ENCODE measurements around the gene CIRBP. TPM values are rescaled to one million over a fixed set of nuclear protein-coding genes. Genes with fewer than 3 reads are reported as not detected.

CIRBP gene
- total and polyA plus RNA-seq, 2 donors (not counting 1 experiment from before 2014, with no cell fraction given): 643 to 1,164 TPM

- Histone ChIP-seq H3K9me3 (ENCODE audit: control extremely low read depth in 1 of 3, control insufficient read depth in 2 of 3, insufficient read depth in 1 of 3, low read length in 2 of 3) (no peaks in the 10 kb centered on the region), H3K79me2 (ENCODE audit: control insufficient read depth, insufficient read depth, low read length) (peaks cover 27% of the 10 kb centered on the region), H3K27me3 (replicated peaks in 1 of 4; ENCODE audit: control extremely low read depth in 1 of 4, control insufficient read depth in 3 of 4, insufficient read depth in 4 of 4, low read length in 3 of 4) (no peaks in the 10 kb centered on the region), H4K20me1 (ENCODE audit: control insufficient read depth, insufficient read depth, low read length, poor library complexity, severe bottlenecking) (peaks cover 12% of the 10 kb centered on the region), H3K9ac (ENCODE audit: low read length) (peak overlapping the region; percentile 98), H2AFZ (ENCODE audit: insufficient read depth, low read depth, low read length, poor library complexity, severe bottlenecking) (no peak overlapping the region), H3K4me2 (replicated peaks; ENCODE audit: low read depth, low read length, poor library complexity, severe bottlenecking) (peak overlapping the region; percentile 99), H3K4me3 (ENCODE audit: control extremely low read depth in 1 of 5, extremely low read depth in 1 of 5, insufficient read depth in 1 of 5, low read depth in 2 of 5, low read length in 4 of 5) (peak overlapping the region; percentile 61 to 95 (median 81)), H3K4me1 (ENCODE audit: control insufficient read depth in 2 of 2, insufficient read depth in 2 of 2, low read length in 2 of 2) (peaks cover 72 to 91% of the 10 kb centered on the region in 2 donors), H3K27ac (ENCODE audit: low read length in 2 of 2) (peak overlapping the region; percentile 96 to 99), H3K36me3 (replicated peaks in 1 of 2; ENCODE audit: control extremely low read depth in 1 of 2, control insufficient read depth in 1 of 2, extremely low read depth in 1 of 2, insufficient read depth in 2 of 2, low read length in 1 of 2) (peaks cover 0 to 12% of the 10 kb centered on the region in 2 experiments)
- Mint-ChIP-seq H3K4me3 (peak overlapping the region; percentile 97), H3K9me3 (ENCODE audit: insufficient read depth) (no peaks in the 10 kb centered on the region), H3K27ac (peak overlapping the region; percentile 100), H3K27me3 (no peaks in the 10 kb centered on the region), H3K4me1 (peaks cover 78% of the 10 kb centered on the region)
- CTCF ChIA-PET: interaction anchor here (7.6 to 10.0 kb wide), 2 partner anchors 8 to 18 kb away, joined by 113 to 658 read pairs; partner anchors contain the start of gene ATP5F1D
- intact Hi-C loops (cut with micrococcal nuclease): loop anchor here (1.0 to 5.0 kb wide), 2 partner anchors 13 to 355 kb away; no protein-coding TSS in a partner anchor
- 30% methylated on average over 21 of the region's 28 CpGs for WGBS (ENCODE audit: insufficient coverage)
- peak; percentile 86 for DNase-seq
- TF ChIP-seq CTCF (IDR thresholded peaks at IDR 0.05) (peak; percentile 5), EZH2 (IDR thresholded peaks at IDR 0.05; ENCODE audit: borderline replicate concordance, insufficient read depth, low read depth, low read length, poor library complexity, severe bottlenecking) (no peak)
- POLR2A ChIA-PET: interaction anchor here (0.5 to 11.0 kb wide), 9 partner anchors 3 to 492 kb away, joined by 3 to 402 read pairs (median 5); partner anchors contain the start of genes ABCA7, ATP5F1D, CIRBP and FAM174C
- ATAC-seq (ENCODE audit: low read depth): no peak
These were observed 7.1 kb upstream of the CIRBP start for GRCh38 chr19:1261798-1262622.
